Fibroblast of villous mesenchyme (primary cell): ENCODE measurements around the gene DIS3. TPM values are rescaled to one million over a fixed set of nuclear protein-coding genes. Genes with fewer than 3 reads are reported as not detected.
"Not testable (repeated sequence)": the region's sequence is repeated elsewhere in the genome, so short reads cannot be mapped to it uniquely, and the experiment has no call there.

ENCODE experiments used
- DNase-seq: peaks from one replicate; pipeline ENCODE4 v3.0.0-alpha.2; 2010; ENCODE audit warnings: low read depth
- H3K4me3 ChIP-seq: 2 replicates; pipeline ENCODE4 v1.5.1; 2011; ENCODE audit warnings: low read depth, mild to moderate bottlenecking, low read length
- CTCF ChIP-seq: IDR thresholded peaks from 2 replicates; pipeline ENCODE4 v1.5.1; 2012; ENCODE audit warnings: low read depth, mild to moderate bottlenecking, low read length; ENCODE audit not compliant: insufficient read depth
- total RNA-seq: library from RNA; depleted of rRNA; stranded (reverse); fragments of >200 nt; gene quantifications from 2 replicates; pipeline ENCODE4 v1.2.3, GENCODE V29; 2012

DIS3 gene
- total RNA-seq, result 32.5 and 35.0 TPM in 2 replicates

GRCh38 chr13:72781451-72782439 lies at the start of gene DIS3, which contains the start of gene PIBF1:
DIS3 (minus strand) TSS chr13:72781900; CDS start chr13:72781832, 68 bp downstream.
PIBF1 (plus strand) TSS chr13:72782133; CDS start chr13:72783470, 1,337 bp downstream.
- H3K4me3 ChIP-seq, result peak within 1 kb of the TSS; percentile 95
- peak; percentile 98 for DNase-seq
- TF ChIP-seq CTCF, result no peak

GRCh38 chr13:72823724-72824123 lies 42.0 kb upstream of the DIS3 start:
- no peak for TF ChIP-seq CTCF

GRCh38 chr13:72823081-72823480 lies 41.4 kb upstream of the DIS3 start:
- no peak for TF ChIP-seq CTCF
- no peak overlapping the region for H3K4me3 ChIP-seq
- no peak for DNase-seq

More at GRCh38 chr13:72823724-72824123, 42.0 kb upstream of the DIS3 start:
- no peak overlapping the region for H3K4me3 ChIP-seq
- DNase-seq, result no peak

GRCh38 chr13:72820898-72821279 lies 39.2 kb upstream of the DIS3 start:
- no peak overlapping the region for H3K4me3 ChIP-seq
- DNase-seq, result peak; percentile 12
- TF ChIP-seq CTCF, result no peak

- DNase-seq, result peak; percentile 79
- TF ChIP-seq CTCF, result no peak
- H3K4me3 ChIP-seq, result no peak overlapping the region
These were observed 38.6 kb upstream of the DIS3 start for GRCh38 chr13:72820156-72820897.

GRCh38 chr13:72808917-72809500 lies 27.3 kb upstream of the DIS3 start:
- peak; percentile 42 for TF ChIP-seq CTCF
- no peak overlapping the region for H3K4me3 ChIP-seq
- DNase-seq, result peak; percentile 27

GRCh38 chr13:72806514-72806913 lies 24.8 kb upstream of the DIS3 start:
- H3K4me3 ChIP-seq, DNase-seq: not testable (repeated sequence)
